Neural cell (in vitro differentiated cells): ENCODE results near the gene IGSF23. TPM values are rescaled to one million over a fixed set of nuclear protein-coding genes. Genes with fewer than 3 reads are reported as not detected.
"Not testable (repeated sequence)": the region's sequence is repeated elsewhere in the genome, so short reads cannot be mapped to it uniquely, and the experiment has no call there.

ENCODE experiments used
- H2AFZ ChIP-seq: fragments of 200-600, 300-800 bp; sonication (generic), shearing (Covaris generic); 2 replicates; pipeline ENCODE4 v1.6.0; 2014; ENCODE audit warnings: low read depth, mild to moderate bottlenecking, antibody characterized with exemption, low read length, moderate library complexity
- H3F3A ChIP-seq: fragments of 200-600 bp; shearing (Covaris generic); 2 replicates; pipeline ENCODE4 v1.6.1; 2016; ENCODE audit warnings: mild to moderate bottlenecking, moderate library complexity, mixed read lengths, antibody characterized with exemption, low read length; ENCODE audit not compliant: insufficient read depth, poor library complexity, severe bottlenecking
- H3K27ac ChIP-seq: fragments of 200-600, 300-800 bp; sonication (generic), shearing (Covaris generic); 2 replicates; pipeline ENCODE4 v1.5.1; 2014; ENCODE audit warnings: mild to moderate bottlenecking, low read length, moderate library complexity
- H3K27me3 ChIP-seq: fragments of 300-800, 200-600 bp; sonication (generic), shearing (Covaris generic); 2 replicates; pipeline ENCODE4 v1.6.0; 2014; ENCODE audit warnings: mild to moderate bottlenecking, low read depth, low read length, moderate library complexity; ENCODE audit not compliant: insufficient read depth
- H3K36me3 ChIP-seq: fragments of 300-800, 200-600 bp; sonication (generic), shearing (Covaris generic); 2 replicates; pipeline ENCODE4 v1.5.1; 2014; ENCODE audit warnings: mild to moderate bottlenecking, antibody characterized with exemption, low read length, moderate library complexity; ENCODE audit not compliant: insufficient read depth
- H3K4me2 ChIP-seq: fragments of 300-800, 200-600 bp; sonication (generic), shearing (Covaris generic); 2 replicates; pipeline ENCODE4 v1.6.0; 2014; ENCODE audit warnings: mild to moderate bottlenecking, low read length
- H3K4me3 ChIP-seq: fragments of 300-800, 200-600 bp; sonication (generic), shearing (Covaris generic); 2 replicates; pipeline ENCODE4 v1.5.1; 2014; ENCODE audit warnings: mild to moderate bottlenecking, low read length, moderate library complexity
- H3K79me2 ChIP-seq: fragments of 200-600 bp; shearing (Covaris generic); replicated peaks from 2 replicates; pipeline ENCODE4 v1.6.0; 2014; ENCODE audit warnings: mild to moderate bottlenecking, low read length, moderate library complexity; ENCODE audit not compliant: insufficient read depth
- H3K9ac ChIP-seq: fragments of 300-800, 200-600 bp; sonication (generic), shearing (Covaris generic); 2 replicates; pipeline ENCODE4 v1.6.1; 2016; ENCODE audit warnings: mild to moderate bottlenecking, low read length, mixed read lengths
- H3K9me2 ChIP-seq: fragments of 200-600 bp; shearing (Covaris generic); 2 replicates; pipeline ENCODE4 v1.6.1; 2016; ENCODE audit warnings: mild to moderate bottlenecking, low read length, mixed read lengths; ENCODE audit not compliant: insufficient read depth
- H3K9me3 ChIP-seq: fragments of 200-600, 300-800 bp; sonication (generic), shearing (Covaris generic); 2 replicates; pipeline ENCODE4 v1.6.1; 2016; ENCODE audit warnings: mild to moderate bottlenecking, mixed run types, low read length, moderate library complexity, mixed read lengths
- H4K20me1 ChIP-seq: fragments of 200-600 bp; shearing (Covaris generic); 2 replicates; pipeline ENCODE4 v1.6.1; 2016; ENCODE audit warnings: mild to moderate bottlenecking, mixed run types; ENCODE audit not compliant: insufficient read depth
- CTCF ChIP-seq: fragments of 450-650 bp; IDR thresholded peaks from 2 replicates; pipeline ENCODE4 v1.5.1; 2014; ENCODE audit warnings: antibody characterized with exemption, mild to moderate bottlenecking, moderate library complexity; ENCODE audit not compliant: poor library complexity, severe bottlenecking
- EZH2 ChIP-seq: fragments of 200-600, 300-800 bp; shearing (Covaris generic), sonication (generic); IDR thresholded peaks from 2 replicates; pipeline ENCODE4 v1.6.1; 2014; ENCODE audit warnings: antibody characterized with exemption, low read length, borderline replicate concordance, mild to moderate bottlenecking; ENCODE audit not compliant: insufficient read depth, poor library complexity, severe bottlenecking
- MXI1 ChIP-seq: fragments of 450-650 bp; conservative IDR thresholded peaks from 2 replicates; pipeline ENCODE4 v1.6.1; 2014; ENCODE audit warnings: antibody characterized with exemption, mild to moderate bottlenecking; ENCODE audit not compliant: poor library complexity, severe bottlenecking
- POLR2AphosphoS5 ChIP-seq: IDR thresholded peaks from 2 replicates; pipeline ENCODE4 v1.6.1; 2012
- RAD21 ChIP-seq: fragments of 450-650 bp; conservative IDR thresholded peaks from 2 replicates; pipeline ENCODE4 v1.6.1; 2014; ENCODE audit warnings: antibody characterized with exemption, mild to moderate bottlenecking, moderate library complexity
- SMC3 ChIP-seq: fragments of 450-650 bp; conservative IDR thresholded peaks from 2 replicates; pipeline ENCODE4 v1.6.1; 2014; ENCODE audit warnings: antibody characterized with exemption, mild to moderate bottlenecking, moderate library complexity; ENCODE audit not compliant: poor library complexity
- TAF1 ChIP-seq: IDR thresholded peaks from 2 replicates; pipeline ENCODE4 v1.6.1; 2012; ENCODE audit warnings: low read depth
- polyA plus RNA-seq: library from polyadenylated mRNA; depleted of rRNA; stranded (reverse); fragments of >200 nt; gene quantifications from 2 replicates; pipeline ENCODE4 v1.2.3, GENCODE V29; 2014
- TF ChIP-seq, protein P1 (sequence below): IDR thresholded peaks from 2 replicates; pipeline ENCODE4 v1.6.1; 2012; ENCODE audit warnings: borderline replicate concordance

The IGSF23 gene
- polyA plus RNA-seq, 1 donor from 2014 or later: not detected

- H3K4me3 ChIP-seq: no peak overlapping the region
- H3K9me3 ChIP-seq: no peaks in the 10 kb centered on the region
- H3K27me3 ChIP-seq: no peaks in the 10 kb centered on the region
- TF ChIP-seq MXI1: no peak
- H4K20me1 ChIP-seq: no peaks in the 10 kb centered on the region
- H3K79me2 ChIP-seq: no peaks in the 10 kb centered on the region
- no peak overlapping the region for H3K27ac ChIP-seq
- no peaks in the 10 kb centered on the region for H3K36me3 ChIP-seq
- H3F3A ChIP-seq: no peaks in the 10 kb centered on the region
- H3K4me2 ChIP-seq: no peak overlapping the region
- H2AFZ ChIP-seq: no peak overlapping the region
- H3K9me2 ChIP-seq: no peaks in the 10 kb centered on the region
- no peak overlapping the region for H3K9ac ChIP-seq
Measured at GRCh38 chr19:44623626-44624025, 10.3 kb downstream of the IGSF23 start.

DNA sequence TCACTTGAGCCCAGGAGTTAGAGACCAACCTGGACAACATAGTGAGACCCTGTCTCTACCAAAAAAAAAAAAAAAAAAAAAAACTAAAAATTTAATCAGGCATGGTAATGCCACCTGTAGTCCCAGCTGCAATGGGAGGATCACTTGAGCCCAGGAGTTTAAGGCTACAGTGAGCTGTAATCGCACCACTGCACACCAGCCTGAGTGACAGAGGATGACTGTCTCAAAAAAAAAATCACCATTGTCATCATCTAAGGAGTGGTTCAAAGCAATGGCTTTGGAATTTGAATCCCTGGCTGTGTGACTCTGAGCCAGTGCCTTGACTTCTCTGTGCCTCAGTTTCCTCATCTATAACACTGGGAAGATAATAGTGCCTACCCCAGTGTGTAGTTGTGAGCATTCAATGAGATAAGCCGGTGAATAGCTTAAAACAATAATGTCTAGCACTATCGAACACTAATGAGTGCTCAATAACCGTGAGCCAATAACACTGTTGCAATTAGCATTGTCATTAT lies 11.5 kb downstream of the IGSF23 start:
- H3K4me2 ChIP-seq: no peak overlapping the region
- H3K9me3 ChIP-seq: no peaks in the 10 kb centered on the region
- no peaks in the 10 kb centered on the region for H3K36me3 ChIP-seq
- no peaks in the 10 kb centered on the region for H4K20me1 ChIP-seq
- H3K79me2 ChIP-seq: no peaks in the 10 kb centered on the region
- H3K9me2 ChIP-seq: no peaks in the 10 kb centered on the region
- no peak for TF ChIP-seq SMC3
- TF ChIP-seq RAD21: no peak
- TF ChIP-seq, protein P1, sequence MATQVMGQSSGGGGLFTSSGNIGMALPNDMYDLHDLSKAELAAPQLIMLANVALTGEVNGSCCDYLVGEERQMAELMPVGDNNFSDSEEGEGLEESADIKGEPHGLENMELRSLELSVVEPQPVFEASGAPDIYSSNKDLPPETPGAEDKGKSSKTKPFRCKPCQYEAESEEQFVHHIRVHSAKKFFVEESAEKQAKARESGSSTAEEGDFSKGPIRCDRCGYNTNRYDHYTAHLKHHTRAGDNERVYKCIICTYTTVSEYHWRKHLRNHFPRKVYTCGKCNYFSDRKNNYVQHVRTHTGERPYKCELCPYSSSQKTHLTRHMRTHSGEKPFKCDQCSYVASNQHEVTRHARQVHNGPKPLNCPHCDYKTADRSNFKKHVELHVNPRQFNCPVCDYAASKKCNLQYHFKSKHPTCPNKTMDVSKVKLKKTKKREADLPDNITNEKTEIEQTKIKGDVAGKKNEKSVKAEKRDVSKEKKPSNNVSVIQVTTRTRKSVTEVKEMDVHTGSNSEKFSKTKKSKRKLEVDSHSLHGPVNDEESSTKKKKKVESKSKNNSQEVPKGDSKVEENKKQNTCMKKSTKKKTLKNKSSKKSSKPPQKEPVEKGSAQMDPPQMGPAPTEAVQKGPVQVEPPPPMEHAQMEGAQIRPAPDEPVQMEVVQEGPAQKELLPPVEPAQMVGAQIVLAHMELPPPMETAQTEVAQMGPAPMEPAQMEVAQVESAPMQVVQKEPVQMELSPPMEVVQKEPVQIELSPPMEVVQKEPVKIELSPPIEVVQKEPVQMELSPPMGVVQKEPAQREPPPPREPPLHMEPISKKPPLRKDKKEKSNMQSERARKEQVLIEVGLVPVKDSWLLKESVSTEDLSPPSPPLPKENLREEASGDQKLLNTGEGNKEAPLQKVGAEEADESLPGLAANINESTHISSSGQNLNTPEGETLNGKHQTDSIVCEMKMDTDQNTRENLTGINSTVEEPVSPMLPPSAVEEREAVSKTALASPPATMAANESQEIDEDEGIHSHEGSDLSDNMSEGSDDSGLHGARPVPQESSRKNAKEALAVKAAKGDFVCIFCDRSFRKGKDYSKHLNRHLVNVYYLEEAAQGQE: no peak
- no peak for TF ChIP-seq MXI1
- no peak for TF ChIP-seq POLR2AphosphoS5
- no peak for TF ChIP-seq TAF1
- TF ChIP-seq CTCF: no peak
- TF ChIP-seq EZH2: no peak
- H3K27me3 ChIP-seq: no peaks in the 10 kb centered on the region
- no peak overlapping the region for H3K4me3 ChIP-seq
- H3K9ac ChIP-seq: no peak overlapping the region
- no peak overlapping the region for H3K27ac ChIP-seq
- no peak overlapping the region for H2AFZ ChIP-seq
- H3F3A ChIP-seq: no peaks in the 10 kb centered on the region

DNA sequence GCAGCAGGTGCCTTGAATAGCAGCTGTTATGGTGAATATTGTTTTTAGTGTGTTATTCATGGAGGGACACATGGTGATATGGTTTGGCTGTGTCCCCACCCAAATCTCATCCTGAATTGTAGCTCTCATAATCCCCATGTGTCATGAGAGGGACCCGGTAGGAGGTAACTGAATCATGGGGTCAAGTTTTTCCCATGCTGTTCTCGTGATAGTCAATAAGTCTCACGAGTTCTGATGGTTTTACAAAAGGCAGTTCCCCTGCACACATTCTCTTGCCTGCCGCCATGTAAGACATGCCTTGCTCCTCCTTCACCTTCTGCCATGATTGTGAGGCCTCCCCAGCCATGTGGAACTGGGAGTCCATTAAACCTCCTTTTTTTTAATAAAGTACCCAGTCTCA lies 12.3 kb downstream of the IGSF23 start:
- H3K4me2 ChIP-seq, H3K9ac ChIP-seq, H4K20me1 ChIP-seq, H3K9me3 ChIP-seq, H3K79me2 ChIP-seq, H3K27ac ChIP-seq, H3K4me3 ChIP-seq, H3K27me3 ChIP-seq, H3F3A ChIP-seq, H3K9me2 ChIP-seq, H3K36me3 ChIP-seq, H2AFZ ChIP-seq: not testable (repeated sequence)
